ENCODE results near the gene EXOC1L. TPM values are rescaled to one million over a fixed set of nuclear protein-coding genes. Genes with fewer than 3 reads are reported as not detected.

The EXOC1L gene, protein sequence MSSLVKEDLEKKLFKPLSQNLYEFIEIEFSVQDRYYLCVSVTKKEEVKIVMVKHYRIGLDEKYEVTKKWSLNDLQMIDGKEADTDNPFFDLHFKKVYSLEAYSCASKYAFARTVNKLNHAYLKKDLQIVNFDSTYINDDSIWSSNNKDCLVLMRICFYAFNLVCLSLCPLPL
- polyA plus RNA-seq (2012; ENCODE audit: insufficient read length, low read depth), result not detected

- TF ChIP-seq TAF1 (IDR thresholded peaks at IDR 0.05; ENCODE audit: borderline replicate concordance, insufficient read depth, low read length), result no peak
- TF ChIP-seq FOXP2 (optimal IDR thresholded peaks at IDR 0.05; ENCODE audit: borderline replicate concordance, extremely low read depth, extremely low read length, insufficient read depth), result no peak
- TF ChIP-seq, protein P1, sequence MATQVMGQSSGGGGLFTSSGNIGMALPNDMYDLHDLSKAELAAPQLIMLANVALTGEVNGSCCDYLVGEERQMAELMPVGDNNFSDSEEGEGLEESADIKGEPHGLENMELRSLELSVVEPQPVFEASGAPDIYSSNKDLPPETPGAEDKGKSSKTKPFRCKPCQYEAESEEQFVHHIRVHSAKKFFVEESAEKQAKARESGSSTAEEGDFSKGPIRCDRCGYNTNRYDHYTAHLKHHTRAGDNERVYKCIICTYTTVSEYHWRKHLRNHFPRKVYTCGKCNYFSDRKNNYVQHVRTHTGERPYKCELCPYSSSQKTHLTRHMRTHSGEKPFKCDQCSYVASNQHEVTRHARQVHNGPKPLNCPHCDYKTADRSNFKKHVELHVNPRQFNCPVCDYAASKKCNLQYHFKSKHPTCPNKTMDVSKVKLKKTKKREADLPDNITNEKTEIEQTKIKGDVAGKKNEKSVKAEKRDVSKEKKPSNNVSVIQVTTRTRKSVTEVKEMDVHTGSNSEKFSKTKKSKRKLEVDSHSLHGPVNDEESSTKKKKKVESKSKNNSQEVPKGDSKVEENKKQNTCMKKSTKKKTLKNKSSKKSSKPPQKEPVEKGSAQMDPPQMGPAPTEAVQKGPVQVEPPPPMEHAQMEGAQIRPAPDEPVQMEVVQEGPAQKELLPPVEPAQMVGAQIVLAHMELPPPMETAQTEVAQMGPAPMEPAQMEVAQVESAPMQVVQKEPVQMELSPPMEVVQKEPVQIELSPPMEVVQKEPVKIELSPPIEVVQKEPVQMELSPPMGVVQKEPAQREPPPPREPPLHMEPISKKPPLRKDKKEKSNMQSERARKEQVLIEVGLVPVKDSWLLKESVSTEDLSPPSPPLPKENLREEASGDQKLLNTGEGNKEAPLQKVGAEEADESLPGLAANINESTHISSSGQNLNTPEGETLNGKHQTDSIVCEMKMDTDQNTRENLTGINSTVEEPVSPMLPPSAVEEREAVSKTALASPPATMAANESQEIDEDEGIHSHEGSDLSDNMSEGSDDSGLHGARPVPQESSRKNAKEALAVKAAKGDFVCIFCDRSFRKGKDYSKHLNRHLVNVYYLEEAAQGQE (IDR thresholded peaks at IDR 0.05; ENCODE audit: insufficient read depth in 1 of 2, low read depth in 2 of 2, low read length in 2 of 2), result no peak
Observed at GRCh38 chr4:55819634-55820033, at the start of gene EXOC1L. EXOC1L (plus strand) TSS chr4:55819790; CDS start chr4:55820027, 237 bp downstream.

GRCh38 chr4:55770662-55771061 is 48.9 kb upstream of the EXOC1L start:
- TF ChIP-seq TAF1 (IDR thresholded peaks at IDR 0.05; ENCODE audit: borderline replicate concordance, insufficient read depth, low read length) (no peak), FOXP2 (optimal IDR thresholded peaks at IDR 0.05; ENCODE audit: borderline replicate concordance, extremely low read depth, extremely low read length, insufficient read depth) (no peak), SIN3A (IDR thresholded peaks at IDR 0.05; ENCODE audit: borderline replicate concordance, insufficient read depth, low read length) (no peak), POLR2AphosphoS5 (IDR thresholded peaks at IDR 0.05; ENCODE audit: low read depth, low read length) (no peak)
- TF ChIP-seq, protein P1 (IDR thresholded peaks at IDR 0.05; ENCODE audit: insufficient read depth in 1 of 2, low read depth in 2 of 2, low read length in 2 of 2), result no peak

DNA sequence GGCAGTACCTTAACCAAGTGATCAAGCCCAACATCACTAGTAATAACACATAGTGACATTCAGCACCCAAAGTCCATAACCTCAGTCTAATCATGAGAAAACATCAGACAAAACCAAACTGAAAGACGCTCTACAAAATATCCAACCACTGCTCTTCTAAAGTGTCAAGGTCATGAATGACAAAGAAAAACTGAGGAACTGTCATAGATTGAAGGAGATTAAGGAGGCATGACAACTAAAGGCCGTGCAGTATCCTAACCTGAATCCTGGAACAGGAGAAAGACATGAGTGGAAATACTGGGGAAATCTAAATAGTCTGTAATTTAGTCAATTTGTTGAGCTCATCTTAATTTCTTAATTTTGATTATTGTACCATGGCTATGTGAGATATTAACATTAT is 38.2 kb upstream of the EXOC1L start:
- TF ChIP-seq SIN3A (IDR thresholded peaks at IDR 0.05; ENCODE audit: borderline replicate concordance, insufficient read depth, low read length) (no peak), TAF1 (IDR thresholded peaks at IDR 0.05; ENCODE audit: borderline replicate concordance, insufficient read depth, low read length) (no peak), FOXP2 (optimal IDR thresholded peaks at IDR 0.05; ENCODE audit: borderline replicate concordance, extremely low read depth, extremely low read length, insufficient read depth) (no peak), POLR2AphosphoS5 (IDR thresholded peaks at IDR 0.05; ENCODE audit: low read depth, low read length) (no peak)
- TF ChIP-seq, protein P1 (IDR thresholded peaks at IDR 0.05; ENCODE audit: insufficient read depth in 1 of 2, low read depth in 2 of 2, low read length in 2 of 2), result no peak

GRCh38 chr4:55781812-55782211 is 37.8 kb upstream of the EXOC1L start:
- TF ChIP-seq SIN3A (IDR thresholded peaks at IDR 0.05; ENCODE audit: borderline replicate concordance, insufficient read depth, low read length) (no peak), FOXP2 (optimal IDR thresholded peaks at IDR 0.05; ENCODE audit: borderline replicate concordance, extremely low read depth, extremely low read length, insufficient read depth) (no peak), TAF1 (IDR thresholded peaks at IDR 0.05; ENCODE audit: borderline replicate concordance, insufficient read depth, low read length) (no peak), POLR2AphosphoS5 (IDR thresholded peaks at IDR 0.05; ENCODE audit: low read depth, low read length) (no peak)
- TF ChIP-seq, protein P1 (IDR thresholded peaks at IDR 0.05; ENCODE audit: insufficient read depth in 1 of 2, low read depth in 2 of 2, low read length in 2 of 2), result no peak

Data from PFSK-1 (cell line).